Measurements from ENCODE around the gene CASQ2. TPM values are rescaled to one million over a fixed set of nuclear protein-coding genes. Genes with fewer than 3 reads are reported as not detected.

Gene CASQ2
- polyA plus RNA-seq, 1 donor (not counting 4 experiments of a cell fraction or from before 2014, with no cell fraction given): 0.04 TPM

DNA sequence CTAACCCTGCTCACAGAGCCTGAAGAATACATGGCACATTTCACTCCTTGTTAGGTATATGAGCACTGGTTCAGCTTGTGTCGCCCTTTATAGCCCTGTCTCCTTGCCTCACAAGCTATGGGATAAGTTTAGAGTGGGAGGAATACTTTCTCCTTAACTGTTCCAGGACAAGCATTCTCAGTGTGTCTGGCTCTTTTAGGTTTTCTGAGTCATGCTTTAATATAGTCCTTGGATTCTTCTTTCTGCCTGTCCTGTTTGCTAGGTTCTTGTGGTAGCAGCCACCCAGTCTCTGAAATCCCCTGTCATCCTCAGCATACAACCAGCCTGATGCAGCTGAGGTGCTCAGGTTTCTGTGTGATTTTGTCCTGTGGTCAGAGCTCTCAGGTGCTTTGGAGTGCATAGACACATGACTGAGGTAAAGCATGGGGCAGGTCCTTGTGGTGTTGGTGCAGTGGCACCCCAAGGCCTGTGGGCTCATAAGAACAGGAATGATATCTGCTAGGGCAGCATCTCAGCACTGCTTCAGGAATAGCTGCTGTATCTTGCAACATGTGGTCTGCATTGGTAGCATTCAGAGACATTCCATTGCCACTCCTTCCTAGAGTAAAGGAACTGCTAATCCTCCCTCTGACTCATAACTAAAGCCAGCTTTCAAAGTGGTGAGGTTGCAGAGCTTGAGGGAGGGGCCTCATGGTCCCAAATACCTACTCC lies 14.2 kb upstream of the CASQ2 start:
- no peaks in the 10 kb centered on the region for H3K36me3 ChIP-seq (ENCODE audit: control insufficient read depth in 2 of 2, extremely low read depth in 1 of 2, insufficient read depth in 2 of 2, low read length in 2 of 2)
- peak overlapping the region; percentile 50 for H2AFZ ChIP-seq (ENCODE audit: control insufficient read depth, low read length)
- no peaks in the 10 kb centered on the region for H3K9me1 ChIP-seq (ENCODE audit: control insufficient read depth, extremely low read depth, insufficient read depth, low read length)
- no peaks in the 10 kb centered on the region for H3K27me3 ChIP-seq (ENCODE audit: control insufficient read depth, extremely low read depth, insufficient read depth, low read length)
- peaks cover 30% of the 10 kb centered on the region for H3K4me1 ChIP-seq (ENCODE audit: control insufficient read depth, extremely low read depth, insufficient read depth, low read length)
- peak overlapping the region; percentile 97 for H3K27ac ChIP-seq (ENCODE audit: control insufficient read depth, insufficient read depth, low read length)
- TF ChIP-seq EZH2 (IDR thresholded peaks at IDR 0.05; ENCODE audit: low read length): no peak
- TF ChIP-seq, protein P1, sequence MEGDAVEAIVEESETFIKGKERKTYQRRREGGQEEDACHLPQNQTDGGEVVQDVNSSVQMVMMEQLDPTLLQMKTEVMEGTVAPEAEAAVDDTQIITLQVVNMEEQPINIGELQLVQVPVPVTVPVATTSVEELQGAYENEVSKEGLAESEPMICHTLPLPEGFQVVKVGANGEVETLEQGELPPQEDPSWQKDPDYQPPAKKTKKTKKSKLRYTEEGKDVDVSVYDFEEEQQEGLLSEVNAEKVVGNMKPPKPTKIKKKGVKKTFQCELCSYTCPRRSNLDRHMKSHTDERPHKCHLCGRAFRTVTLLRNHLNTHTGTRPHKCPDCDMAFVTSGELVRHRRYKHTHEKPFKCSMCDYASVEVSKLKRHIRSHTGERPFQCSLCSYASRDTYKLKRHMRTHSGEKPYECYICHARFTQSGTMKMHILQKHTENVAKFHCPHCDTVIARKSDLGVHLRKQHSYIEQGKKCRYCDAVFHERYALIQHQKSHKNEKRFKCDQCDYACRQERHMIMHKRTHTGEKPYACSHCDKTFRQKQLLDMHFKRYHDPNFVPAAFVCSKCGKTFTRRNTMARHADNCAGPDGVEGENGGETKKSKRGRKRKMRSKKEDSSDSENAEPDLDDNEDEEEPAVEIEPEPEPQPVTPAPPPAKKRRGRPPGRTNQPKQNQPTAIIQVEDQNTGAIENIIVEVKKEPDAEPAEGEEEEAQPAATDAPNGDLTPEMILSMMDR (optimal IDR thresholded peaks at IDR 0.05 in 1 of 3, IDR thresholded peaks at IDR 0.05 in 1 of 3, conservative IDR thresholded peaks at IDR 0.05 in 1 of 3; ENCODE audit: extremely low read depth in 1 of 3, insufficient read depth in 2 of 3, low read length in 3 of 3): no peak
- no peaks in the 10 kb centered on the region for H4K20me1 ChIP-seq (ENCODE audit: control insufficient read depth, extremely low read depth, insufficient read depth, low read length)
- peak; percentile 84 for DNase-seq (ENCODE audit: low read depth, low spot score)
- no peaks in the 10 kb centered on the region for H3K9me3 ChIP-seq (ENCODE audit: control insufficient read depth, low read depth, low read length)
- peak; percentile 100 for FAIRE-seq
- H3K79me2 ChIP-seq (ENCODE audit: control insufficient read depth, insufficient read depth, low read length): no peaks in the 10 kb centered on the region
- peak overlapping the region; percentile 87 for H3K4me2 ChIP-seq (ENCODE audit: control insufficient read depth, extremely low read depth, insufficient read depth, low read depth, low read length)
- peak overlapping the region; percentile 69 for H3K9ac ChIP-seq (ENCODE audit: control insufficient read depth, extremely low read depth, insufficient read depth, low read length)
- dilution Hi-C loops (cut with MboI; ENCODE audit: extremely low pct_ligation_motif_present, low sequenced_read_pairs): no loop called here
- peak overlapping the region in 1 of 3 experiments; percentile 41 for H3K4me3 ChIP-seq (ENCODE audit: control insufficient read depth in 2 of 3, extremely low read depth in 1 of 3, insufficient read depth in 2 of 3, low read depth in 1 of 3, low read length in 3 of 3)

DNA sequence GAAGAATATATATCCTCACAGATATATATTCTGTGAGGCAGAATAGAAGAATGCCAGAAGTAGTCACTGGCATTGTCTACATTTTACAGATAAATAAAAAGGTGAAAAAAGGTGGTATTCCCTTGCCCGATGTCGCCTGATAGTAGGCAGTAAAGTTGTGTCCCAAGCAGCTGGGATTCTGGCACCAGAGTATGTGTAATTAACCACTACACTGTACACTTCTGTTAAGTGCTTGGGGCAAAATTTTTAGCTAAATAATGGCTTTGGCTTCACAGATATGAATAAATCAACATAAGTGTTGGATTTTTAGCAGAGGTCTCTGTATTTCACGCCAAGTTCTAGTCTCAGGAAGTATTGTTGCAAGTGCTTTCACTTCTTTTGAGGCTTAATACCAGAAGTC lies 13.3 kb upstream of the CASQ2 start:
- TF ChIP-seq EZH2 (IDR thresholded peaks at IDR 0.05; ENCODE audit: low read length): no peak
- TF ChIP-seq, protein P1 (optimal IDR thresholded peaks at IDR 0.05 in 1 of 3, IDR thresholded peaks at IDR 0.05 in 1 of 3, conservative IDR thresholded peaks at IDR 0.05 in 1 of 3; ENCODE audit: extremely low read depth in 1 of 3, insufficient read depth in 2 of 3, low read length in 3 of 3): no peak
- Histone ChIP-seq H3K27me3 (ENCODE audit: control insufficient read depth, extremely low read depth, insufficient read depth, low read length) (no peaks in the 10 kb centered on the region), H3K27ac (ENCODE audit: control insufficient read depth, insufficient read depth, low read length) (peak overlapping the region; percentile 97), H3K9ac (ENCODE audit: control insufficient read depth, extremely low read depth, insufficient read depth, low read length) (peak overlapping the region; percentile 69), H2AFZ (ENCODE audit: control insufficient read depth, low read length) (no peak overlapping the region), H4K20me1 (ENCODE audit: control insufficient read depth, extremely low read depth, insufficient read depth, low read length) (no peaks in the 10 kb centered on the region), H3K9me1 (ENCODE audit: control insufficient read depth, extremely low read depth, insufficient read depth, low read length) (no peaks in the 10 kb centered on the region), H3K4me1 (ENCODE audit: control insufficient read depth, extremely low read depth, insufficient read depth, low read length) (peaks cover 30% of the 10 kb centered on the region), H3K36me3 (ENCODE audit: control insufficient read depth in 2 of 2, extremely low read depth in 1 of 2, insufficient read depth in 2 of 2, low read length in 2 of 2) (no peaks in the 10 kb centered on the region), H3K4me3 (ENCODE audit: control insufficient read depth in 2 of 3, extremely low read depth in 1 of 3, insufficient read depth in 2 of 3, low read depth in 1 of 3, low read length in 3 of 3) (no peak overlapping the region), H3K9me3 (ENCODE audit: control insufficient read depth, low read depth, low read length) (no peaks in the 10 kb centered on the region), H3K79me2 (ENCODE audit: control insufficient read depth, insufficient read depth, low read length) (no peaks in the 10 kb centered on the region), H3K4me2 (ENCODE audit: control insufficient read depth, extremely low read depth, insufficient read depth, low read depth, low read length) (peak overlapping the region; percentile 87)
- no peak for FAIRE-seq
- DNase-seq (ENCODE audit: low read depth, low spot score): no peak
- dilution Hi-C loops (cut with MboI; ENCODE audit: extremely low pct_ligation_motif_present, low sequenced_read_pairs): no loop called here
